Thyroid gland (tissue), 4 donors: ENCODE measurements around the gene OVOL3. TPM values are rescaled to one million over a fixed set of nuclear protein-coding genes. Genes with fewer than 3 reads are reported as not detected.

Source experiments
- DNase-seq, 2 donors: peaks; one replicate each; pipeline ENCODE4 v3.0.0-alpha.2; 2019
- H3K27ac ChIP-seq, 3 donors: fragments of 200-600 bp; sonication (generic); 1 replicate in 2 of 3; 2 replicates in 1 of 3; pipeline ENCODE4 v1.5.1; 2016 to 2019; ENCODE audit warnings: mild to moderate bottlenecking in 1 of 3, moderate library complexity in 1 of 3
- H3K27me3 ChIP-seq: fragments of 200-600 bp; sonication (generic); one replicate; pipeline ENCODE4 v1.5.1; 2019
- H3K36me3 ChIP-seq, 2 donors: fragments of 200-600 bp; sonication (generic); one replicate each; pipeline ENCODE4 v1.5.1; 2016 to 2019
- H3K4me1 ChIP-seq, 2 donors: fragments of 200-600 bp; sonication (generic); one replicate each; pipeline ENCODE4 v1.5.1; 2017 to 2019
- H3K4me3 ChIP-seq, 3 donors: fragments of 200-600 bp; sonication (generic); replicated peaks in 1 of 3; 1 replicate in 2 of 3; 2 replicates in 1 of 3; pipeline ENCODE4 v1.5.1; 2016; ENCODE audit warnings: mild to moderate bottlenecking in 1 of 3
- H3K9me3 ChIP-seq: fragments of 200-600 bp; sonication (generic); one replicate; pipeline ENCODE4 v1.5.1; 2017
- CTCF ChIP-seq, 6 experiments: fragments of 200-600 bp in 3 of 6; fragments of 450-650 bp in 3 of 6; sonication (generic) in 3 of 6; IDR thresholded peaks; one replicate each; pipeline ENCODE4 v1.5.1; 2016 to 2019; ENCODE audit warnings: antibody characterized with exemption in 6 of 6, mild to moderate bottlenecking in 2 of 6, inconsistent platforms in 1 of 6, moderate library complexity in 1 of 6
- POLR2A ChIP-seq, 2 donors: fragments of 450-650 bp; IDR thresholded peaks; one replicate each; pipeline ENCODE4 v1.6.1; 2017; ENCODE audit warnings: antibody characterized with exemption in 2 of 2, mild to moderate bottlenecking in 2 of 2, moderate library complexity in 1 of 2
- WGBS, 2 donors: methylation state at CpG; one replicate each; pipeline ENCODE4 v1.1.5; 2017; 5-methylcytosine and 5-hydroxymethylcytosine counted together
- intact Hi-C: fragments of 100-400 bp; cut with DNase I; formaldehyde crosslinking; loops from one replicate; pipeline ENCODE4 v1.15.1; 2023
- total RNA-seq, 4 donors: library from RNA; depleted of rRNA; stranded (reverse); fragments of >200 nt; gene quantifications; one replicate each; pipeline ENCODE4 v1.2.3, GENCODE V29; 2016

Gene OVOL3
- total RNA-seq, 4 donors from 2014 or later, result not detected

GRCh38 chr19:36141039-36141927 lies 30.3 kb downstream of the OVOL3 start:
- H3K4me3 ChIP-seq, result peak overlapping the region in 2 of 3 donors; percentile 68 to 85
- 35 to 45% methylated on average over 18 to 25 of the region's 42 CpGs for WGBS, 2 donors
- DNase-seq, result peak; percentile 76 to 83
- H3K4me1 ChIP-seq, result peaks cover 5 to 26% of the 10 kb centered on the region in 2 donors
- H3K27me3 ChIP-seq, result no peaks in the 10 kb centered on the region
- TF ChIP-seq CTCF (IDR thresholded peaks at IDR 0.05), result no peak
- peak in 1 of 2 donors; percentile 76 for TF ChIP-seq POLR2A (IDR thresholded peaks at IDR 0.05)
- H3K27ac ChIP-seq, result peak overlapping the region; percentile 91 to 97 (median 96)
- intact Hi-C loops, result no loop called here
- peaks cover 29 to 35% of the 10 kb centered on the region in 2 donors for H3K36me3 ChIP-seq
- no peaks in the 10 kb centered on the region for H3K9me3 ChIP-seq

GRCh38 chr19:36142046-36142445 lies 31.1 kb downstream of the OVOL3 start:
- peaks cover 3 to 18% of the 10 kb centered on the region in 2 donors for H3K4me1 ChIP-seq
- no peak overlapping the region for H3K27ac ChIP-seq
- 94% methylated on average over 14 of the region's 14 CpGs for WGBS, 2 donors
- H3K27me3 ChIP-seq, result no peaks in the 10 kb centered on the region
- H3K4me3 ChIP-seq, result no peak overlapping the region
- DNase-seq, result no peak
- peaks cover 37 to 42% of the 10 kb centered on the region in 2 donors for H3K36me3 ChIP-seq
- H3K9me3 ChIP-seq, result no peaks in the 10 kb centered on the region
- TF ChIP-seq CTCF (IDR thresholded peaks at IDR 0.05) (no peak), POLR2A (IDR thresholded peaks at IDR 0.05) (no peak)
- intact Hi-C loops, result no loop called here

GRCh38 chr19:36142496-36142895 lies 31.6 kb downstream of the OVOL3 start:
- Histone ChIP-seq H3K27ac (no peak overlapping the region), H3K36me3 (peaks cover 41 to 45% of the 10 kb centered on the region in 2 donors), H3K4me1 (peaks cover 0 to 14% of the 10 kb centered on the region in 2 donors), H3K4me3 (no peak overlapping the region), H3K27me3 (no peaks in the 10 kb centered on the region), H3K9me3 (no peaks in the 10 kb centered on the region)
- WGBS, 2 donors, result 94% methylated on average over 9 of the region's 9 CpGs
- DNase-seq, result no peak
- intact Hi-C loops, result no loop called here
- TF ChIP-seq POLR2A (IDR thresholded peaks at IDR 0.05), result no peak
- TF ChIP-seq CTCF (IDR thresholded peaks at IDR 0.05), result no peak

- no peak for DNase-seq
- peaks cover 0 to 13% of the 10 kb centered on the region in 2 donors for H3K4me1 ChIP-seq
- H3K27me3 ChIP-seq, result no peaks in the 10 kb centered on the region
- H3K36me3 ChIP-seq, result peaks cover 52 to 60% of the 10 kb centered on the region in 2 donors
- no peak overlapping the region for H3K4me3 ChIP-seq
- intact Hi-C loops, result no loop called here
- WGBS, 2 donors, result 98 to 99% methylated on average over 6 of the region's 6 CpGs
- no peak overlapping the region for H3K27ac ChIP-seq
- no peaks in the 10 kb centered on the region for H3K9me3 ChIP-seq
- TF ChIP-seq CTCF (IDR thresholded peaks at IDR 0.05) (no peak), POLR2A (IDR thresholded peaks at IDR 0.05) (no peak)
Observed at GRCh38 chr19:36144624-36145023, 33.7 kb downstream of the OVOL3 start.
